GM18520 (cell line): Measurements from ENCODE around the gene CELSR1.

ENCODE experiments used
- ATAC-seq: cut with Tn5 transposase; IDR thresholded peaks from one replicate; pipeline ENCODE4 v1.9.1; 2021; ENCODE audit not compliant: unreplicated experiment

Gene CELSR1, protein sequence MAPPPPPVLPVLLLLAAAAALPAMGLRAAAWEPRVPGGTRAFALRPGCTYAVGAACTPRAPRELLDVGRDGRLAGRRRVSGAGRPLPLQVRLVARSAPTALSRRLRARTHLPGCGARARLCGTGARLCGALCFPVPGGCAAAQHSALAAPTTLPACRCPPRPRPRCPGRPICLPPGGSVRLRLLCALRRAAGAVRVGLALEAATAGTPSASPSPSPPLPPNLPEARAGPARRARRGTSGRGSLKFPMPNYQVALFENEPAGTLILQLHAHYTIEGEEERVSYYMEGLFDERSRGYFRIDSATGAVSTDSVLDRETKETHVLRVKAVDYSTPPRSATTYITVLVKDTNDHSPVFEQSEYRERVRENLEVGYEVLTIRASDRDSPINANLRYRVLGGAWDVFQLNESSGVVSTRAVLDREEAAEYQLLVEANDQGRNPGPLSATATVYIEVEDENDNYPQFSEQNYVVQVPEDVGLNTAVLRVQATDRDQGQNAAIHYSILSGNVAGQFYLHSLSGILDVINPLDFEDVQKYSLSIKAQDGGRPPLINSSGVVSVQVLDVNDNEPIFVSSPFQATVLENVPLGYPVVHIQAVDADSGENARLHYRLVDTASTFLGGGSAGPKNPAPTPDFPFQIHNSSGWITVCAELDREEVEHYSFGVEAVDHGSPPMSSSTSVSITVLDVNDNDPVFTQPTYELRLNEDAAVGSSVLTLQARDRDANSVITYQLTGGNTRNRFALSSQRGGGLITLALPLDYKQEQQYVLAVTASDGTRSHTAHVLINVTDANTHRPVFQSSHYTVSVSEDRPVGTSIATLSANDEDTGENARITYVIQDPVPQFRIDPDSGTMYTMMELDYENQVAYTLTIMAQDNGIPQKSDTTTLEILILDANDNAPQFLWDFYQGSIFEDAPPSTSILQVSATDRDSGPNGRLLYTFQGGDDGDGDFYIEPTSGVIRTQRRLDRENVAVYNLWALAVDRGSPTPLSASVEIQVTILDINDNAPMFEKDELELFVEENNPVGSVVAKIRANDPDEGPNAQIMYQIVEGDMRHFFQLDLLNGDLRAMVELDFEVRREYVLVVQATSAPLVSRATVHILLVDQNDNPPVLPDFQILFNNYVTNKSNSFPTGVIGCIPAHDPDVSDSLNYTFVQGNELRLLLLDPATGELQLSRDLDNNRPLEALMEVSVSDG (N-terminal part only)

DNA sequence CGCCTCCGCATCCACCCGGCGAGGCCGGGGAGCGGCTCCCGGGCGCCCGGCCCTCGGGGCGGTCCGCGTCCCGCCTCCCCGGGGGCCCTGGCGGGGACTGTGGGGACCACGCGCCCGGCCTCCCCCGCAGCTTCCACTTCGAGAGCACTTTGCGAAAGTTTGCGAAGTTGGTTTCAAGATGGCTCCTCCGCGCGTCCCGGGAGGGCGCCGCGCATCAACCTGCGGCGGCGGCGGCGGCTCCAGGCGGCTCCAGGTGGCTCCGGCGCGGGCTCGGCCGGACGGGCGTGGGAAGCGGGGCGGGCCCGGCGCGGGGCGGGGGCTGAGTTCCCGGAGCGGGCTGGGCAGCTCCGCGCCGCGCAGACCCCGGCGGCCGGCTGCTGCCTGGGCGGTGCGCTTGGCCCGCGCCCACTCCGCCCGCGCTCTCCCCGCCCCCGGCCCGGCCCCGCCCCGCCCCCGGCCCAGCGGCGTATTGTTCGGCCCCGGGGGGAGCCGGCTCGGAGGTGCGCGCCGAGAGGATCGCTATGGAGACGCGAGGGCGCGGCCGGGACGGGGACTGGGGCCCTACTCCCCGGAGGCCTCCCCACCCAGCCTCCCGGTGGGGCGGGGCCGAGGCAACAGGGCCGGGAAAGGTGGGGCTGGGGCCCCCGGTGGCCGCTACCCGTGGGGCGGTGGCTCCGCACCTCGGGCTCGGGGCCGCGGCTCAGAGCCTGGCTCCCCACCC, at the start of gene CELSR1:
Gene CELSR1, minus strand, starts transcription at position 396 of the 721 bp plus-strand sequence. CDS start 450 bp downstream, outside the sequence.
- ATAC-seq = no peak

DNA sequence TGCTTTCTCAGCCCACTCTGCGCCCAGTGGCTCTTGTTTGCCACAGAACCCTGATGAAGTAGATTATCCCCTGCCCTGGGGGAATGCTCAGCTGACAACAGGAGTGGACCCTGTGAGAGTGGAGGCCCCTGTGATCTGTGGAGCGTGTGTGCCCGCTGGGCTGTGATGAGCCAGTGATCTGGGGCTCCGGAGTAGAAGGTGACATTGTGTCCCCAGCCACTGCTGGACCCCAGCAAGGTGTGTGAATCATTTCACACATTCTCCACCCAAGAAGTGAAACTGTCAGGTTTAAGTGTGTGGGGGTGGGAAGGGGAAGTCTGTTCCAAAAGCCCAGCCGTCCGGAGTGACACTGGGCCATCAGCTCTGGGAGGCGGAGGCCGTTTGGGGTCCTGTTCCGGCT, 49.6 kb upstream of the CELSR1 start:
- no peak for ATAC-seq

DNA sequence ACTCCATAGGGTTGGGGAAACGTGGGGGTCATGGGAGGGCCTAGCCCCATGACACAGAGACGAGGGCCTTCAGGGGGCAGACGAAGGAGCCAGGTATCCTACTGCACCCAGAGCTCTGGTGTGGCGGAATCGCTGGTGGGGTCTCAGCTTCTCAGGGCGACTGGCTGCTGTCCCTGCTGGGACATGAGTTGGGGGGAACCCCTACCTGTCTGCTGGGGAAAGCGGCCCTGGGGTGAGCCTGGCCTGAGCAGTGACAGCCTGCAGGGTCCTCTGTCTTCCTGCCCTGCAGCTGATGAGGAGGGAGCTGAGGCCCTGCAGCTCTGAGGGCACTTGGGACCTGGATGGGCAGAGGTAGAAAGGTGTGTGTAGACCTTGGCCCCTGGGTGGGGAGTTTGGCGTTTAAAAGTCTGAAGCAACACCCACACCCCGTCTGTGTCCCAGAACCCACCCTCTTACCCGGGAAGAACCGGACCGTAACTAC, 49.2 kb upstream of the CELSR1 start:
- no peak for ATAC-seq

DNA sequence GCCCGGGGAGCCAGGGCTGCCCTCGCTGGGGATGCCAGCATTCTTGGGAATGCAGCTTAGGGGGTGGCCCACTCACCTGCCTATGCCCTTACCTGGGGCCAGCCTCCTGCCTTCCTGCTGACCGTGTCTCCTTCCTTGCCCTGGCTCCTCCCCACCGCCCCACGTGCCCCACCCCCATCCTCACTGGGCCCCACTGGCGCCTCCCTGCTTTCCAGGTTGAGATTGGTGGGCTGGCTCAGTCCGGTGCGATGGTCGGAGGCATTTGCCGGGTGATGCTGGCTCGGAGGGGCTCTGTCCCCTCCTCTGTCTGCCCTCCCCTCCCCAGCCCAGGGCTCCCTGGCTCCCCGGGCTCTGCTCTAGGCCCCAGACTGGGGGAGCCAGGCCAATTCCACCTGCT, 48.7 kb upstream of the CELSR1 start:
- no peak for ATAC-seq

DNA sequence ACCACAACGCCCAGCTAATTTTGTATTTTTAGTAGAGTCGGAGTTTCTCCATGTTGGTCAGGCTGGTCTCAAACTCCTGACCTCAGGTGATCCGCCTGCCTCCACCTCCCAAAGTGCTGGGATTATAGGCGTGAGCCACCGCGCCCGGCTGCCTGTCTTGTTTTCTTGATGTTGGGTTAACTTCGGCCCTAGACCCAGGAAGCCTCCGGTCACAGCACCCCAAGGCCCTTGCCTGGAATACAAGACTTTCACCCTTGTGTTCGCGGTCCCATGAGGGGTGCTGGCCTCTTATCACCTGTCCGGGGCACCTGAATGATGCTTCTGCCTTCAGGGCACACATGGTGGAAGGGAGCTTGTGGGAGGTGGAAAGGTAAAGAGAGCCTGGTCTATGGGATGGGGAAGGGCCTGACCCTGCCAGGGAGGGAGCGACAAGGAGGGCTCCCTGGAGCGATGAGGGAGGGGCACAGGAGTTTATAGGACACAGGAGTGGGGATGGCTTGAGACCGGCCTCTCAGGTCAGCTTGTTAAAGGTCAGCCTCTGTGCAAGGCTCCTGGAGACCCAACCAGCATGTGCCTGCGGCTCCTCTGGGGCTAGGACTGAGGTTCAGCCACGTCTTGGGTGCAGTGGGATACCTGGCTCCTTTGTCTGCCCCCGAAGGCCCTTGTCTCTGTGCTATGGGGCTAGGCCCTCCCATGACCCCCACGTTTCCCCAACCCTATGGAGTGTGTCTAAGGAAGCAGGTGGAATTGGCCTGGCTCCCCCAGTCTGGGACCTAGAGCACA, 48.1 kb upstream of the CELSR1 start:
- ATAC-seq = no peak

DNA sequence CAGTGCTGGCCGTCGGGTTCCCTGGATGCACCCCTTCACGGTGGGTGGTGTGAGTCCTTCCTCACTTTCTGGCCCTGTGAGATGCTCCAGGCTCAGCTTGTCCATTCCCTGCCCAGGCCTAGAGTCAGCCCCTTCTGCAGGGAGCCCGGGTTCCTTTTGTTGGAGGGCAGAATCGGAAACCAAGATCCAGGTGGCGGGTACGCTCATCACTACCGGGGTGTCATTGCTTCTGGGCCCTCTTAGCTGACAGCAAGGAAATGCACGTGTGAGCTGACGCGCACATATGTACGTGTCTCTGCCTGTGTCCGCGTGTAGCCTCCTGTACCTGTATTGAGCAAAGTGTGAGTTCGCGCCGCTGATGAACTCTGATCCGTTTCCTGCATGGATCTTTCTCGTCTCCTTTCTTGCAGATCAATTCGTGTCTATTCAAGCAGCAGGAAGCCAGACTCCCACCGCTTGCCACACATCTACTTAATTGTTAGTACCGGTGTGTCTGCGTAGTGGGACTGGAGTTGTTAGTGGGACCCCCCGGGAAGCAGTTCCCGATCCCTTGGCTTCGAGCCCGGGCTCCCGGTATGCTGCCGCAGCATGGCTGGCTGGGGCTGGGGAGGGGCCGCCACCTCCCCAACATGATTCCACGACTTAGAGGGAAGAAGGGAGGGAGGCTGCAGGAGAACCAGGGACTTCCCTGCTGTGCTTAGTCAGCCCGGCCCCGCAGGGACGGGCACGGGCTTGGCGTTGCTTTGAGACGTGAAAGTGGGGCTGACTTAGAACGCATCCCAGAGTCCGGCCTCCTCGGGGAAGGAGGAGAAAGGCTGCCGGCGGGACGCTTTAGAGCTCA, 46.9 kb upstream of the CELSR1 start:
- no peak for ATAC-seq

DNA sequence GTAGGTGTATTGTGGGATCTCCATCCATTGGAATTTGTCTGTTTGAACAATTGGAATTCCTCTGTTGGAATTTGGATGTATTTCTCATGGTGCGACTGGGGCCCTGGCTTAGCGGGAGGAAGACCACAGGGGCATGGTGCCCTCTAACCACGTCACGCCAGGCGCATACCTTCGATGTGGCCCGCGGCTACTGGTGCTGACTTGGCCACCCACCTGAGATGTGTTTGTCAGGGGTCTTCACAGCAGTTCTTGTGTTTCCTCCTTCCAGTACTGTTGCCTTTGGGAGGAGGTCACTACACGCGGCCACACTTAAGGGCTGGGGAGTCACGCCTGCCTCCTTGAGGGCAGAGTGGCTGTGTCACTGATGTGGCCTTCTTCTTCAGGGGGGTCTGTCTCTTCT, 46.2 kb upstream of the CELSR1 start:
- ATAC-seq = no peak

DNA sequence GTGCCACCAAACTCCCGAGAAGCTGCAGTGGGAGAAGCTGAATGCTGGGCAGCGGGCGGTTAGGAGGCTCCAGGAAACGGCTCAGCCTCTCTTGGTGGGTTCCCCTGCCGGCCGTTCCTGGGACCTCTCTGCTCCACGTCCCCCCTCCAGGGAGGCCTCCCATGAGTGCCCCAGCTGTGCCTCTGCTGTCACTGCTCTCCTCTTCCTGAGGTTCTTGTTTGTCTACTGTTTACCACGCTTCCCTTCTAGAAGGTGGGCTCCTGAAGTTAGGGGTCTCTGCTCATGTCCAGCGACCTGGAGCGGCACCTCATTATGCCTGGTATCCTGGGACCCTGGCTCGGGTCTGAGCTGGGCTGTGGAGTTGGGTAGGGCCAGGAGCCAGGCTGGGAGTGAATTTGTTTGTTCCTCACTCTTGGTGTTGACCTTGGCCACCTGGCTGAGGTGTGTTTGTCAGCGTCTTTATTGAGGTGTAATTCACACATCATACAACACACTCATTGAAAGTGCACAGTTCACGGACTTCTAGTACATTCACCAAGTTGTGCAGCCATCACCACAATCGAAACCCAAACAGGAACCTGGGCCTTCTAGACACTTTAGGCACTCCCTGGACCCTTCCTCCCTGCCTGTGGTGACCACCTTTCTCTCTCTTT, 45.0 kb upstream of the CELSR1 start:
- ATAC-seq = no peak

DNA sequence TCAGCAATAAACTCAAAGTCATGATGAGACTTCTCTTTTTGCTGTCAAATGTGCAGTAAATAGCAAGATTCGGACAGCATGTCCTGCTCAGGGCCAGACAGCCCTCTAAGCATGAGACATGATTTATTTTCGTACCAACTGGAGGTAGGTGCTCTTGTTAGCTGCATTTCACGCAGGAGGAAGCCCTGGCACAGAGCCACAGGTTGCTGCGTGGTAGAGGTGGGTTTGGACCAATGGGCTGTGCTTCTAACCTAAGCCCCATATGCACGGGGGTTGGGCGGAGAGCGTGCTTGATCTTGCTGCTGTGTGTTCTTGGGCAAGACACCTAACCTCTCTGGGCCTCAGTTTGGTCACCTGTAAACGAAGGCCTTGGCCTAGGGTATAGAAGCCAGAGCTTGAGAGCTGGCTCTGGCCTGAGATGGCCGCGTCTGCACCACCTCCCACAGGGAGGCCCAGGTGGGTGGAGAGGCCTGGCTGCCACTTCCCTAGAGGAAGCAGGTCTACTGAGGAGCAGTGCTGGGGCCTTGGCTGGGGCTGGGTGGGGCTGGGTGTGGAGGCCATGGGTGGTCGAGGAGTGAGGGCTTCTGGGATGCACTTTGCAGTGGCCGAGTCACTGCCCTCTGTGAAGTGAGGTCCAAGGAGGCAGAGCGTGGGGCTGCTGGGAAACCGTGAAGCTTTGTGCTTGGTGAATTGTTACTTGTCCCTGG, 44.3 kb upstream of the CELSR1 start:
- ATAC-seq = no peak

DNA sequence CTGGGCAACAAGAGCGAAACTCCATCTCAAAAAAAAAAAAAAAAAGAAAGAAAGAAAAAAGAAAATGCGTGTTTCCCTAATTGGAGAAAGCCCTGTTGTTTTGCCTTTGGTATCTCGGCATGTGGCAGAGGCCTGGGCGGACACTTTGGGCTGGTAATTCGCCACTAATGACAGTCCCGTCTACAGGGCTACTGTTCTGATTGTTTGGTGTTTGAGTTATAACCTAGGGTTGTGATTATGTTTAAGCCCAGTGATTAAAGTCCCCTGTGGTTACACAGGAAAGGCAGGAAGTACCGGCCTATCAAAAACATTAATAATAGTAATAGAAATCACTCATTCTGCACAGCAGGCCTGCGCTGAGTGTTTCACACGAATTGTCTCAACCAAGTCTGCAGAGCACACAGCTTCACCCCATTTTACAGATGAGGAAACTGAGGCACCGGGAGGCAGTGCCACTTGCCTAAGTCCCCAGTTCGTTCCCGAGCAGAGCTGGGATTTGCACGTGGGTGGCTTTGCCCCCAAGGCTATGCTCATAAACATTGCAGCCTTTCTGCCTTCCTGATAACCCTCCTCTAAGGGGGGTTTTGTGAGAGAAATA, 43.6 kb upstream of the CELSR1 start:
- ATAC-seq = no peak

DNA sequence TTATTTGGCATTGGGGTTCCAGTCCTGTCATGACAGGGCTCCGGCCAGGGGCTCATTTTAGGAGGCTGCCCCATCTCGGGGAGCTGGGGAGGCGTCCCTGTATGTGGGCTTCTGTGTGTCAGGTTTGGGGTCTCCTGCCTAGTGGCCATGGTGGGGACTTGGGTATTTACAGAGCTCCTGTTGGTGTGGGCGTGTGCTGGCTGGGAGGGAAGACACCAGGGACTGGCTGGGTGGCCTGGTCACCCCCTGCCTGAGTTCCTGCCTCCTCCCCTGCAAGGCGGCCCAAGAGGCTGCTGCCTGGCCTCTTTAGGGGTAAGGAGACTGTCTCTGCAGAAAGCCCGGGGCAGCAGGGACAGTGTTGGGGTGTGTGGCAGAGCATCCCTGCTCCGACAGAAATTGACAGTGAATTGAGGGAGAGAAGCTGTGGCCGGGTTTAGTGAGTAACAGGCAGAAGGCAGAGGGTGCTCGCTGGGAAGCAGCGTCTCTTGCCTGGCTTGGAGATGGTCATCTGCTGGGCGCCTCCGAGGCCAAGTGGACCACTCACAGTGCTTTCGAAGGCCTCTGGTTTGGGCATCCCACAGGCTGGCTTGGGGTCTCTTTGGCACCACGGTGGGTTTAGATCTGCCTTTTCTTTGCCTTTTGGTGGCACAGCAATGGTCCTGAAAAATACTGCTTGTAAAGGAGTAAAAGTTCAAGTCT, 42.5 kb upstream of the CELSR1 start:
- no peak for ATAC-seq

DNA sequence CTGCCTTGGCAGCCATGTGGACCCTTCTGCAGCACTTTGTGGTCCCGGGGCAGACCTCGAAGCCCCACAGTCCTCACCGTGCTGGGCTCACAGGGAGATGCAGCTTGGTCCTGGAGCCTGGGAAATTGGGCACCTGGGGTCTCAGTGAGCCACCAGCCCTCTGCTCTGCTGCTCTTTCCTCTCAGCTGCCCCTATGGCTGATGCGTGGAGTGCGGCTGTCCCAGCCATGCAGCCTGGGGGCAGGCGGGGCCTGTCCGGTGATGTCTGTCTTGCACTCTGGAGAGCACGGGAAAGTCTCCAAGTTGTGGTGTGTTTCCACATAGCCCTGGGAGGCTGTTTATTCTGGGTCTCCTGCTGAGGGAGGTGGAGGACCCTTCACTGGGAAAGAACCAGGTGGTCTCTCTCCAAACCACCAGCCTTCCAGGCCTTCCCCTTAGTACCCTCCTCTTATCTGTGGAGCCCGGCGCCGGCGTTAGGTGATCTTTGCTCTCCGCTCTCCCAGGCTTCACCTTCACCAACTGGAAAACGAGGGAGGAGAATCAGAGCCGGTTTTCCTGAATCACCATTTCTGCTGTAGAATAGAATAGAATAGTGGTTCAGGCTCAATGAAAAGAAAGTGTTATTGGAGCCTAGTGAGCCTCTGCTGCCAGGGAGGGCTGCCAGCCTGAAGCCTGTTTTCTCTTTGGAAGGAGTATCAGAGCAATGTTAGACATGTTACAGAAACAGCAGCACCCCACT, 41.6 kb upstream of the CELSR1 start:
- ATAC-seq = no peak

DNA sequence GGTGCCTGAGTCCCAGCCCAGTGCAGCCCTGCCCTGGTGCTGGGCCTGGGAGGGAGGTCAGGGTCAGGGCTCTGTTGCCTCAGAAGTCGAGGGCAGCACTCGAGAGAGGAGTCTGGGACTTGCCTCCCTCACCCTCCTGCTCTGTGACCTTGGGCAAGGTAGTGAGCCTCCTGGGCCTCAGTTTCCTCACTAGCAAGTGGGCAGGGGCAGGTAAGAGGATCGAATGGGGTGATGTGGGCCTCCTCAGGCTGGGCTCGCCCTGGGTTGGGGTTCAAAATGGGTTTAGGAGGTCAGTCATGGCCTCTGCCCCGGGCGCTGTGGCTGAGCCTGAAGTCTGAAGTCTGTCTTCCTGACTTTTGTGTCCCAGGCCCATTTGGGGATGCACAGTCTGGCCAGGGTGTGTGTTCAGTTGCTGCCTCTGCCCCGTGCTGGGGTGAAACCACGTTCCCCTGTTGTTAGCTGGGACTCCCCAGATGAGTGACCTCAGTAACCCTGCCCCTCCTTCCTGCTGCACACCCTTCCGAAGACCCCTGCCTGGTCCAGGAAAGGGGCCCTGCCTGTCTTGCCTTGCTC, 40.9 kb upstream of the CELSR1 start:
- no peak for ATAC-seq

DNA sequence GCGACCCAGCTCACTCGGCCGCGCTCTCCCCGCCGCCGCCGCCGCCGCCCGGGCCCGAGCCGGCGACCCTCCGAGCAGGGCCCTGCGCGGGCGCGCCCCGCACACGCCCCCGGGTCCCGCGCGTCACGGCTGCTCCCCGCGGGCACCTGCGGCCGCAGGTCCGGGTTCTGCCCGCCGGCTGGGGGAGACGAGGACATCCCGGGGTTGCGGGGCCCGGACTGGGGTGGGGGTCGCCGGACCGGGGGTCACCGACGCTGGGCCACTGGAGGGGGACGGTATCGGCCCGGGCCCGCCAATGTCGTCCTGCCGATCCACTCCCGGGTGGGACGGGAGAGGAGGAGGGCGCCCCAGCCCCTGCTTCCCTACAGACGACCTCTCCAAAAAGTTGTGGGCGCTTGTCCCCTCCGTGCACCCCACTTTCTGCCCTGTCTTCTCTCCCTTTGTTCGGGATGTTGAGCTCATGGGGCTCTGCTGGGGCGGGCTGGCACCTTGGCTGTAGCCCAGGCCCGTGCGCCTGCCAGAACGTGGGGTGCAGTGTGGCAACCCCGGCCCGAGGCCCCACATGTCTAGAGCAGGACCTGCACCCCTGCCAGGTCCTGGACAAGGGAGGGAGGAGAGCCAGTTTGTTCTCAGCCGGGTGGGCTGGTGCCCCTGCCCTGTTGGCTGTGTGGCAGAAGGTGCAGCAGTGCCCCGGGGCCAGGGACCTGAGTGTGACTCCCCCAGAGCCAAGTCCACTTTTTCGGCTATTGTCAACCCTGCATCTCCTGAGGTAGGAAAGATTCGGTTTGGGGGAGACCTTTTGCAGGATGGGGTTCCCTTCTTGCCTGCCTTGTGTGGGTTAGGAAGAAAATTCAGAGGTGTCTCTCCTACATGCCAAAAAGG, 40.2 kb upstream of the CELSR1 start:
- no peak for ATAC-seq
